ENCODE results near the gene FAM53A.

FAM53A gene

GRCh38 chr4:1693131-1693896 lies 9.2 kb upstream of the FAM53A start:
- H3K4me2 ChIP-seq (ENCODE audit: low read length, poor library complexity, severe bottlenecking): no peak overlapping the region
- H3K27ac ChIP-seq (ENCODE audit: low read length, poor library complexity, severe bottlenecking): no peak overlapping the region
- no peak overlapping the region for H3K23ac ChIP-seq (ENCODE audit: low read length in 2 of 2)
- H3K9me3 ChIP-seq (ENCODE audit: control insufficient read depth, low read length): no peaks in the 10 kb centered on the region
- WGBS: 65% methylated on average over 7 of the region's 7 CpGs
- H2BK15ac ChIP-seq (ENCODE audit: low read depth, poor library complexity, severe bottlenecking): no peak overlapping the region
- no peak overlapping the region for H4K91ac ChIP-seq (ENCODE audit: low read length)
- H3K9ac ChIP-seq (ENCODE audit: low read length): no peak overlapping the region
- H4K8ac ChIP-seq (ENCODE audit: low read length): no peak overlapping the region
- H2BK120ac ChIP-seq (ENCODE audit: low read depth, low read length): no peak overlapping the region
- H2BK5ac ChIP-seq (ENCODE audit: low read depth, low read length, poor library complexity, severe bottlenecking): no peak overlapping the region
- peaks cover 28% of the 10 kb centered on the region for H3K79me1 ChIP-seq (replicated peaks; ENCODE audit: low read length, poor library complexity, severe bottlenecking)
- no peak overlapping the region for H3K18ac ChIP-seq (ENCODE audit: low read depth in 1 of 2, low read length in 2 of 2)
- no peak overlapping the region for H3K4ac ChIP-seq (ENCODE audit: low read depth in 1 of 2, low read length in 2 of 2)
- no peak overlapping the region for H2BK12ac ChIP-seq (ENCODE audit: low read length in 2 of 2)
- peaks cover 67 to 73% of the 10 kb centered on the region in 2 experiments for H3K36me3 ChIP-seq (ENCODE audit: control insufficient read depth in 1 of 2, insufficient read depth in 2 of 2, low read depth in 1 of 2, low read length in 2 of 2)
- no peak overlapping the region for H3K4me3 ChIP-seq (ENCODE audit: insufficient read depth in 1 of 2, low read depth in 1 of 2, low read length in 2 of 2)
- H3K4me1 ChIP-seq (ENCODE audit: control insufficient read depth, insufficient read depth, low read depth, low read length): no peaks in the 10 kb centered on the region
- H3K27me3 ChIP-seq (ENCODE audit: control insufficient read depth in 1 of 2, insufficient read depth in 1 of 2, low read length in 2 of 2): no peaks in the 10 kb centered on the region
- peak; percentile 81 for DNase-seq
- H2AK5ac ChIP-seq (ENCODE audit: low read length, severe bottlenecking): no peak overlapping the region
- H3K14ac ChIP-seq (ENCODE audit: low read length in 2 of 2): no peak overlapping the region
- no peak overlapping the region for H2AFZ ChIP-seq (ENCODE audit: low read depth, low read length)

GRCh38 chr4:1691737-1692373 lies 7.7 kb upstream of the FAM53A start:
- Histone ChIP-seq H2BK120ac (ENCODE audit: low read depth, low read length) (no peak overlapping the region), H3K23ac (ENCODE audit: low read length in 2 of 2) (no peak overlapping the region), H3K18ac (ENCODE audit: low read depth in 1 of 2, low read length in 2 of 2) (no peak overlapping the region), H3K4ac (ENCODE audit: low read depth in 1 of 2, low read length in 2 of 2) (no peak overlapping the region), H3K14ac (ENCODE audit: low read length in 2 of 2) (no peak overlapping the region), H3K9ac (ENCODE audit: low read length) (no peak overlapping the region), H3K79me1 (replicated peaks; ENCODE audit: low read length, poor library complexity, severe bottlenecking) (peaks cover 23% of the 10 kb centered on the region), H3K4me3 (ENCODE audit: insufficient read depth in 1 of 2, low read depth in 1 of 2, low read length in 2 of 2) (no peak overlapping the region), H4K91ac (ENCODE audit: low read length) (no peak overlapping the region), H3K27me3 (ENCODE audit: control insufficient read depth in 1 of 2, insufficient read depth in 1 of 2, low read length in 2 of 2) (no peaks in the 10 kb centered on the region), H2BK15ac (ENCODE audit: low read depth, poor library complexity, severe bottlenecking) (no peak overlapping the region), H3K9me3 (ENCODE audit: control insufficient read depth, low read length) (no peaks in the 10 kb centered on the region), H2BK5ac (ENCODE audit: low read depth, low read length, poor library complexity, severe bottlenecking) (no peak overlapping the region), H3K27ac (ENCODE audit: low read length, poor library complexity, severe bottlenecking) (no peak overlapping the region), H2BK12ac (ENCODE audit: low read length in 2 of 2) (no peak overlapping the region), H2AK5ac (ENCODE audit: low read length, severe bottlenecking) (no peak overlapping the region), H2AFZ (ENCODE audit: low read depth, low read length) (no peak overlapping the region), H3K4me2 (ENCODE audit: low read length, poor library complexity, severe bottlenecking) (no peak overlapping the region), H4K8ac (ENCODE audit: low read length) (no peak overlapping the region), H3K36me3 (ENCODE audit: control insufficient read depth in 1 of 2, insufficient read depth in 2 of 2, low read depth in 1 of 2, low read length in 2 of 2) (peaks cover 59 to 62% of the 10 kb centered on the region in 2 experiments), H3K4me1 (ENCODE audit: control insufficient read depth, insufficient read depth, low read depth, low read length) (no peaks in the 10 kb centered on the region)
- WGBS: 90% methylated on average over 9 of the region's 9 CpGs
- DNase-seq: no peak

- Histone ChIP-seq H2BK5ac (ENCODE audit: low read depth, low read length, poor library complexity, severe bottlenecking) (no peak overlapping the region), H2AK5ac (ENCODE audit: low read length, severe bottlenecking) (no peak overlapping the region), H3K4ac (ENCODE audit: low read depth in 1 of 2, low read length in 2 of 2) (no peak overlapping the region), H3K27me3 (ENCODE audit: control insufficient read depth in 1 of 2, insufficient read depth in 1 of 2, low read length in 2 of 2) (no peaks in the 10 kb centered on the region), H3K4me3 (ENCODE audit: insufficient read depth in 1 of 2, low read depth in 1 of 2, low read length in 2 of 2) (no peak overlapping the region), H4K8ac (ENCODE audit: low read length) (no peak overlapping the region), H3K23ac (ENCODE audit: low read length in 2 of 2) (no peak overlapping the region), H3K79me1 (replicated peaks; ENCODE audit: low read length, poor library complexity, severe bottlenecking) (peaks cover 21% of the 10 kb centered on the region), H3K4me1 (ENCODE audit: control insufficient read depth, insufficient read depth, low read depth, low read length) (peaks cover 6% of the 10 kb centered on the region), H2BK120ac (ENCODE audit: low read depth, low read length) (no peak overlapping the region), H3K36me3 (ENCODE audit: control insufficient read depth in 1 of 2, insufficient read depth in 2 of 2, low read depth in 1 of 2, low read length in 2 of 2) (peaks cover 50 to 53% of the 10 kb centered on the region in 2 experiments), H3K4me2 (ENCODE audit: low read length, poor library complexity, severe bottlenecking) (no peak overlapping the region), H3K9ac (ENCODE audit: low read length) (no peak overlapping the region), H2BK15ac (ENCODE audit: low read depth, poor library complexity, severe bottlenecking) (no peak overlapping the region), H4K91ac (ENCODE audit: low read length) (no peak overlapping the region), H2BK12ac (ENCODE audit: low read length in 2 of 2) (no peak overlapping the region), H3K9me3 (ENCODE audit: control insufficient read depth, low read length) (no peaks in the 10 kb centered on the region), H2AFZ (ENCODE audit: low read depth, low read length) (no peak overlapping the region), H3K14ac (ENCODE audit: low read length in 2 of 2) (no peak overlapping the region), H3K27ac (ENCODE audit: low read length, poor library complexity, severe bottlenecking) (no peak overlapping the region), H3K18ac (ENCODE audit: low read depth in 1 of 2, low read length in 2 of 2) (no peak overlapping the region)
- WGBS: 97% methylated on average over 3 of the region's 3 CpGs
- DNase-seq: no peak
Observed at GRCh38 chr4:1690698-1691097, 6.6 kb upstream of the FAM53A start.

GRCh38 chr4:1686440-1687036 lies 2.4 kb upstream of the FAM53A start:
- no peak overlapping the region for H3K14ac ChIP-seq (ENCODE audit: low read length in 2 of 2)
- DNase-seq: no peak
- H3K23ac ChIP-seq (ENCODE audit: low read length in 2 of 2): no peak overlapping the region
- H2BK12ac ChIP-seq (ENCODE audit: low read length in 2 of 2): peak overlapping the region in 1 of 2 experiments; percentile 49
- no peak overlapping the region for H3K9ac ChIP-seq (ENCODE audit: low read length)
- H3K4me1 ChIP-seq (ENCODE audit: control insufficient read depth, insufficient read depth, low read depth, low read length): peaks cover 27% of the 10 kb centered on the region
- H3K9me3 ChIP-seq (ENCODE audit: control insufficient read depth, low read length): no peaks in the 10 kb centered on the region
- H2AFZ ChIP-seq (ENCODE audit: low read depth, low read length): no peak overlapping the region
- H3K4me2 ChIP-seq (ENCODE audit: low read length, poor library complexity, severe bottlenecking): no peak overlapping the region
- H3K4me3 ChIP-seq (ENCODE audit: insufficient read depth in 1 of 2, low read depth in 1 of 2, low read length in 2 of 2): no peak overlapping the region
- H4K8ac ChIP-seq (ENCODE audit: low read length): no peak overlapping the region
- H3K27me3 ChIP-seq (ENCODE audit: control insufficient read depth in 1 of 2, insufficient read depth in 1 of 2, low read length in 2 of 2): no peaks in the 10 kb centered on the region
- H3K79me1 ChIP-seq (replicated peaks; ENCODE audit: low read length, poor library complexity, severe bottlenecking): peaks cover 6% of the 10 kb centered on the region
- peak overlapping the region; percentile 25 for H2AK5ac ChIP-seq (ENCODE audit: low read length, severe bottlenecking)
- H2BK5ac ChIP-seq (ENCODE audit: low read depth, low read length, poor library complexity, severe bottlenecking): no peak overlapping the region
- H2BK120ac ChIP-seq (ENCODE audit: low read depth, low read length): no peak overlapping the region
- H3K36me3 ChIP-seq (ENCODE audit: control insufficient read depth in 1 of 2, insufficient read depth in 2 of 2, low read depth in 1 of 2, low read length in 2 of 2): peaks cover 14 to 16% of the 10 kb centered on the region in 2 experiments
- H4K91ac ChIP-seq (ENCODE audit: low read length): no peak overlapping the region
- no peak overlapping the region for H2BK15ac ChIP-seq (ENCODE audit: low read depth, poor library complexity, severe bottlenecking)
- 78% methylated on average over 7 of the region's 7 CpGs for WGBS
- H3K18ac ChIP-seq (ENCODE audit: low read depth in 1 of 2, low read length in 2 of 2): no peak overlapping the region
- no peak overlapping the region for H3K27ac ChIP-seq (ENCODE audit: low read length, poor library complexity, severe bottlenecking)
- no peak overlapping the region for H3K4ac ChIP-seq (ENCODE audit: low read depth in 1 of 2, low read length in 2 of 2)
